PC-3 (cell line): ENCODE results near the gene HSD3B7. TPM values are rescaled to one million over a fixed set of nuclear protein-coding genes. Genes with fewer than 3 reads are reported as not detected.

ENCODE experiments used
- ATAC-seq: fragments of 200-7000 bp; cut with Tn5 transposase; 2 replicates; pipeline ENCODE4 v1.9.1; 2020; ENCODE audit warnings: mild to moderate bottlenecking, moderate library complexity
- BruUV-seq: library from RNA; stranded (reverse); fragments of 400-500 nt; replicated peaks from 2 replicates; lab custom pipeline; 2021; lab: Mats Ljungman, UMichigan
- CTCF ChIA-PET: fragments of 300-600 bp; sonication (Branson Sonifier 250); formaldehyde crosslinking; loops from one replicate; lab custom pipeline; 2022; ENCODE audit warnings: antibody characterized with exemption; lab: Charles Lee
- POLR2A ChIA-PET: fragments of 300-600 bp; sonication (Branson Sonifier 250); formaldehyde crosslinking; loops from one replicate; lab custom pipeline; 2022; ENCODE audit warnings: antibody characterized with exemption; ENCODE audit not compliant: unreplicated experiment; lab: Charles Lee
- DNase-seq: peaks from one replicate; pipeline ENCODE4 v3.0.0-alpha.2; 2015
- H2AFZ ChIP-seq: fragments of 300-600 bp; sonication (generic); 2 replicates; pipeline ENCODE4 v1.6.0; 2016; ENCODE audit warnings: antibody characterized with exemption, low read length
- H3F3A ChIP-seq: fragments of 300-600 bp; sonication (generic); one replicate; pipeline ENCODE4 v1.6.0; 2017; ENCODE audit warnings: antibody characterized with exemption, low read length, control low read depth, mild to moderate bottlenecking; ENCODE audit not compliant: unreplicated experiment
- H3K27ac ChIP-seq: fragments of 300-600 bp; sonication (generic); 2 replicates; pipeline ENCODE4 v1.5.1; 2016; ENCODE audit warnings: mild to moderate bottlenecking, low read length
- H3K27me3 ChIP-seq: fragments of 300-600 bp; sonication (generic); 2 replicates; pipeline ENCODE4 v1.6.1; 2016; ENCODE audit warnings: low read length, mixed read lengths
- H3K36me3 ChIP-seq: fragments of 300-600 bp; sonication (generic); 2 replicates; pipeline ENCODE4 v1.6.1; 2016; ENCODE audit warnings: low read depth, mixed run types, low read length, mixed read lengths
- H3K4me1 ChIP-seq: fragments of 300-600 bp; sonication (generic); 2 replicates; pipeline ENCODE4 v1.5.1; 2016; ENCODE audit warnings: low read length; ENCODE audit not compliant: insufficient read depth
- H3K4me2 ChIP-seq: fragments of 300-600 bp; sonication (generic); 2 replicates; pipeline ENCODE4 v1.6.0; 2016; ENCODE audit warnings: low read length
- H3K4me3 ChIP-seq: fragments of 300-600 bp; sonication (generic); 2 replicates; pipeline ENCODE4 v1.5.1; 2016; ENCODE audit warnings: mild to moderate bottlenecking, low read length, mixed read lengths
- H3K79me2 ChIP-seq: fragments of 300-600 bp; sonication (generic); 2 replicates; pipeline ENCODE4 v1.6.1; 2017; ENCODE audit warnings: low read length, mixed read lengths
- H3K9ac ChIP-seq: fragments of 300-600 bp; sonication (generic); 2 replicates; pipeline ENCODE4 v1.6.0; 2016; ENCODE audit warnings: mild to moderate bottlenecking, low read length
- H3K9me2 ChIP-seq: fragments of 300-600 bp; sonication (generic); replicated peaks from 2 replicates; pipeline ENCODE4 v1.6.1; 2016; ENCODE audit warnings: mixed run types, low read length, mixed read lengths
- H3K9me3 ChIP-seq: fragments of 300-600 bp; sonication (generic); 2 replicates; pipeline ENCODE4 v1.6.1; 2016; ENCODE audit warnings: low read length, mixed read lengths
- H4K20me1 ChIP-seq: fragments of 300-600 bp; sonication (generic); 2 replicates; pipeline ENCODE4 v1.6.1; 2016; ENCODE audit warnings: low read length, mixed read lengths
- EZH2 ChIP-seq: fragments of 300-600 bp; sonication (generic); IDR thresholded peaks from one replicate; pipeline ENCODE4 v1.6.1; 2017; ENCODE audit warnings: antibody characterized with exemption, mild to moderate bottlenecking, low read length; ENCODE audit not compliant: unreplicated experiment
- EZH2phosphoT487 ChIP-seq: fragments of 300-600 bp; sonication (generic); IDR thresholded peaks from 2 replicates; pipeline ENCODE4 v1.6.1; 2018; ENCODE audit warnings: mild to moderate bottlenecking, antibody characterized with exemption, low read length, borderline replicate concordance
- intact Hi-C: fragments of 100-400 bp; cut with micrococcal nuclease; formaldehyde crosslinking; loops from 2 replicates; pipeline ENCODE4 v1.9.0; 2023
- total RNA-seq: library from RNA; depleted of rRNA; stranded (reverse); fragments of >200 nt; gene quantifications from 2 replicates; pipeline ENCODE4 v1.2.3, GENCODE V29; 2014
- TF ChIP-seq, protein P1 (sequence below): fragments of 300-600 bp; sonication (generic); conservative IDR thresholded peaks from 2 replicates; pipeline ENCODE4 v1.5.1; 2017; ENCODE audit warnings: antibody characterized with exemption, low read depth, mild to moderate bottlenecking, low read length

Gene HSD3B7
- total RNA-seq, 1 experiment from 2014 or later = 16.3 TPM

DNA sequence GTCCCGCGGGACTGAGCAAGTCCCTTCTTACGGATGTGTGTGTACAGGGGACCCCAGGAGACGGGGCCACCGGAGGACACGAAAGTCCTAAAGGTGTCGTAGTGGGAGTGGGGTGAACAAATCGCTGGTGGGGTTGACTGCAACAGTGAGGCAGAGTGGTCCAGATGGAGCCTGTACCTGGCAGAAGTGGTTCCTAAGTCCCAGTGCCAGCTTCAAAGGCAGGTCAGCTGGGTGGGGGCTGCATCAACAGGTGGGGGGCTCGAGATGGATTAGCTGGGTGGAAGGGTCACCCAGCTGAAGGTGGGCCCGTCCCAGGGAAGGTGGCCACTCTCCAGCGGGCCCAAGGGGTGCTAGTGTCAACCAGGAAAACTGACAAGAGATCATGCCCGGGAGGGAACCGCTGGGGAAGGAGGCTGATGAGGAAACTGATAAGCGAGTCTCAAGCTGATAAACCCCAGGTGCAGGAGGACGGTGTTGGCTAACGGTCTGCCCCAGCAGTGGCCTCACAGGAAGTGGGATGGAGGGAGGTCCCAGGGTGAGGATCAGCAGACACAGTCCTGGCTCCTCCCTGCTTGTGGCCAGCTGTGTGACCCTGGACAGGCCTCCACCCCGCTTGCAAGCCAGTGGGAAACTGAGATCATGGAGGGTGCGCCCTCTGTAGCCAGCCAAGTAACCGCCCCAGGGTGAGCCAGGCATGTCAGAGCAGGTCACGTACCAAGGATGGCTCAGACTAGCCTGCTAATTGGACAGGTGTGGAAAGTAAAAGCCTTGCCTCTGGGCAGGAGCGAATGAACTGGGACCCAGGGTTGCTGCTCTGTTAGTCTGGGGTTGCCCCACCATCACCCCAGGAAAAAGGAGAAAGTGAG is 35.1 kb upstream of the HSD3B7 start:
- Histone ChIP-seq H3K27ac (no peak overlapping the region), H3K36me3 (no peaks in the 10 kb centered on the region; the same call in 1 of the 2 replicates), H3K4me1 (peaks cover 8% of the 10 kb centered on the region), H3K4me3 (peak overlapping the region; percentile 79), H3K4me2 (peak overlapping the region; percentile 97), H3K9ac (peak overlapping the region; percentile 70), H3K27me3 (no peaks in the 10 kb centered on the region), H3K9me2 (no peaks in the 10 kb centered on the region), H4K20me1 (no peaks in the 10 kb centered on the region), H3F3A (no peaks in the 10 kb centered on the region), H3K79me2 (no peaks in the 10 kb centered on the region), H3K9me3 (no peaks in the 10 kb centered on the region), H2AFZ (no peak overlapping the region)
- TF ChIP-seq, protein P1, sequence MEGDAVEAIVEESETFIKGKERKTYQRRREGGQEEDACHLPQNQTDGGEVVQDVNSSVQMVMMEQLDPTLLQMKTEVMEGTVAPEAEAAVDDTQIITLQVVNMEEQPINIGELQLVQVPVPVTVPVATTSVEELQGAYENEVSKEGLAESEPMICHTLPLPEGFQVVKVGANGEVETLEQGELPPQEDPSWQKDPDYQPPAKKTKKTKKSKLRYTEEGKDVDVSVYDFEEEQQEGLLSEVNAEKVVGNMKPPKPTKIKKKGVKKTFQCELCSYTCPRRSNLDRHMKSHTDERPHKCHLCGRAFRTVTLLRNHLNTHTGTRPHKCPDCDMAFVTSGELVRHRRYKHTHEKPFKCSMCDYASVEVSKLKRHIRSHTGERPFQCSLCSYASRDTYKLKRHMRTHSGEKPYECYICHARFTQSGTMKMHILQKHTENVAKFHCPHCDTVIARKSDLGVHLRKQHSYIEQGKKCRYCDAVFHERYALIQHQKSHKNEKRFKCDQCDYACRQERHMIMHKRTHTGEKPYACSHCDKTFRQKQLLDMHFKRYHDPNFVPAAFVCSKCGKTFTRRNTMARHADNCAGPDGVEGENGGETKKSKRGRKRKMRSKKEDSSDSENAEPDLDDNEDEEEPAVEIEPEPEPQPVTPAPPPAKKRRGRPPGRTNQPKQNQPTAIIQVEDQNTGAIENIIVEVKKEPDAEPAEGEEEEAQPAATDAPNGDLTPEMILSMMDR = no peak
- TF ChIP-seq EZH2 (no peak), EZH2phosphoT487 (no peak)
- DNase-seq = peak; percentile 20
- POLR2A ChIA-PET = no interaction called here
- TSS peak; percentile 57 for BruUV-seq
- intact Hi-C loops = no loop called here
- CTCF ChIA-PET = interaction anchor here (0.6 to 0.9 kb wide), 2 partner anchors 48 to 493 kb away, joined by 4 read pairs; partner anchors contain the start of gene ZNF843
- ATAC-seq = peak; percentile 42

DNA sequence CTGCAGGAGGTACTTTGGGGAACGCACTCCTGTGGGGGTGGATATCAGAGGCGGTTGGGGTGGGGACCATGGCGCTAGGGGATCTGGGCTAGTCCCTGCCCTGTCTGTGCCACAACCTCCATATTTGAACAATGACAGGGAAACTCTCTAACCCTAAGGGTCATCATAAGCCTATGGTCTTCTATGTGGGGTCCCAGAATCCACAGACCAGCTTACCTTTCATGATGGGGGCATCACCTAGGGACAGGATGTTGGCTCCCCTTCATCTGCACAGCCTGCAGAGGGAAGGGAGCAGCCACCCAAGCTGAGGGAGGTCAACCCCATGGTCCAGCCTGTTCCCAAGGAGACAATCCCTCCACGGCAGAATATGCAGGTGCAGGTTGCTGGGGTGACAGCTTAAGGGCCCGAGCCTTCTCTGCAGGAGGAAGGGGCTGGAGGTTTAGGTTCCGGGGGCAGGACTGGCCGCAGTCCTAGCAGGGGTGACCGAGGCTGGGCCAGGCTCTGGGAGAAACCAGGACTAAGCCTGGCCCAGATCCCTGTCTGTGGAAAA is 34.4 kb upstream of the HSD3B7 start:
- H3K9me2 ChIP-seq = no peaks in the 10 kb centered on the region
- no peak overlapping the region for H2AFZ ChIP-seq
- H3K4me1 ChIP-seq = peaks cover 8% of the 10 kb centered on the region
- DNase-seq (no peak), ATAC-seq (no peak)
- H3K27ac ChIP-seq = no peak overlapping the region
- intact Hi-C loops = no loop called here
- no peaks in the 10 kb centered on the region for H3K9me3 ChIP-seq
- H3K79me2 ChIP-seq = no peaks in the 10 kb centered on the region
- peak overlapping the region; percentile 97; the same call in 1 of the 2 replicates for H3K4me2 ChIP-seq
- no peaks in the 10 kb centered on the region; the same call in 1 of the 2 replicates for H3K36me3 ChIP-seq
- BruUV-seq = no TSS peak
- no peaks in the 10 kb centered on the region for H4K20me1 ChIP-seq
- no peaks in the 10 kb centered on the region for H3K27me3 ChIP-seq
- no peaks in the 10 kb centered on the region for H3F3A ChIP-seq
- ChIA-PET POLR2A (no interaction called here), CTCF (no interaction called here)
- TF ChIP-seq, protein P1 = no peak
- no peak for TF ChIP-seq EZH2phosphoT487
- TF ChIP-seq EZH2 = no peak
- no peak overlapping the region for H3K9ac ChIP-seq
- no peak overlapping the region; the same call in 1 of the 2 replicates for H3K4me3 ChIP-seq
